MM.1S (cell line): ENCODE measurements around the gene FXYD3.

Experiments used
- DNase-seq: peaks from one replicate; pipeline ENCODE4 v3.0.0-alpha.2; 2015
- H2AFZ ChIP-seq: fragments of 300-600 bp; sonication (generic); 2 replicates; pipeline ENCODE4 v1.6.0; 2016; ENCODE audit warnings: antibody characterized with exemption, low read length
- H3F3A ChIP-seq: fragments of 300-600 bp; sonication (generic); 2 replicates; pipeline ENCODE4 v1.6.1; 2016; ENCODE audit warnings: mild to moderate bottlenecking, antibody characterized with exemption, low read length, moderate library complexity, mixed read lengths; ENCODE audit not compliant: insufficient read depth
- H3K27ac ChIP-seq: fragments of 300-600 bp; sonication (generic); 2 replicates; pipeline ENCODE4 v1.5.1; 2016; ENCODE audit warnings: mild to moderate bottlenecking, low read length
- H3K27me3 ChIP-seq: fragments of 300-600 bp; sonication (generic); replicated peaks from 2 replicates; pipeline ENCODE4 v1.6.0; 2016; ENCODE audit warnings: low read length; ENCODE audit not compliant: insufficient read depth
- H3K36me3 ChIP-seq: fragments of 300-600 bp; sonication (generic); replicated peaks from 2 replicates; pipeline ENCODE4 v1.6.1; 2016; ENCODE audit warnings: mild to moderate bottlenecking, low read length, mixed read lengths; ENCODE audit not compliant: insufficient read depth
- H3K4me1 ChIP-seq: fragments of 300-600 bp; sonication (generic); 2 replicates; pipeline ENCODE4 v1.6.1; 2016; ENCODE audit warnings: low read length, mixed read lengths
- H3K4me2 ChIP-seq: fragments of 300-600 bp; sonication (generic); 2 replicates; pipeline ENCODE4 v1.6.0; 2016; ENCODE audit warnings: low read depth, low read length
- H3K4me3 ChIP-seq: fragments of 300-600 bp; sonication (generic); 2 replicates; pipeline ENCODE4 v1.5.1; 2016; ENCODE audit warnings: low read length, mixed read lengths
- H3K79me2 ChIP-seq: fragments of 300-600 bp; sonication (generic); 2 replicates; pipeline ENCODE4 v1.6.1; 2016; ENCODE audit warnings: mixed run types, low read length, mixed read lengths
- H3K9ac ChIP-seq: fragments of 300-600 bp; sonication (generic); 2 replicates; pipeline ENCODE4 v1.6.1; 2016; ENCODE audit warnings: low read length, mixed read lengths
- H3K9me2 ChIP-seq: fragments of 300-600 bp; sonication (generic); replicated peaks from 2 replicates; pipeline ENCODE4 v1.6.1; 2016; ENCODE audit warnings: mild to moderate bottlenecking, low read length, mixed read lengths; ENCODE audit not compliant: insufficient read depth
- H3K9me3 ChIP-seq: fragments of 300-600 bp; sonication (generic); replicated peaks from 2 replicates; pipeline ENCODE4 v1.6.1; 2016; ENCODE audit warnings: mild to moderate bottlenecking, low read length, mixed read lengths; ENCODE audit not compliant: insufficient read depth
- H4K20me1 ChIP-seq: fragments of 300-600 bp; sonication (generic); 2 replicates; pipeline ENCODE4 v1.6.1; 2016; ENCODE audit warnings: mild to moderate bottlenecking, low read length, moderate library complexity, mixed read lengths; ENCODE audit not compliant: insufficient read depth
- CTCF ChIP-seq: fragments of 300-600 bp; sonication (generic); IDR thresholded peaks from 2 replicates; pipeline ENCODE4 v1.5.1; 2016; ENCODE audit warnings: antibody characterized with exemption, low read length, mixed read lengths
- EZH2 ChIP-seq: fragments of 300-600 bp; sonication (generic); optimal IDR thresholded peaks from 2 replicates; pipeline ENCODE3; 2017; ENCODE audit warnings: low read depth, mild to moderate bottlenecking, antibody characterized with exemption, low read length, mixed read lengths
- EZH2phosphoT487 ChIP-seq: fragments of 300-600 bp; sonication (generic); IDR thresholded peaks from 2 replicates; pipeline ENCODE4 v1.6.1; 2018; ENCODE audit warnings: antibody characterized with exemption, low read length

Gene FXYD3

GRCh38 chr19:35134601-35135242, 19.1 kb downstream of the FXYD3 start, which contains the start of gene LGI4:
LGI4 (minus strand) TSS chr19:35135059; CDS start chr19:35134680, 379 bp downstream.
- no peak within 1 kb of the TSS for H2AFZ ChIP-seq
- no peaks in the 10 kb centered on the region for H3K36me3 ChIP-seq
- H3K27me3 ChIP-seq, result peaks cover 64% of the 10 kb centered on the region
- H3K9me3 ChIP-seq, result no peaks in the 10 kb centered on the region
- no peak for DNase-seq
- 0 out of 2 replicates have a peak, but pooled peaks cover 8% of the 10 kb centered on the region for H3K4me1 ChIP-seq
- no peak within 1 kb of the TSS for H3K9ac ChIP-seq
- TF ChIP-seq CTCF (no peak), EZH2phosphoT487 (no peak), EZH2 (no peak)
- H3K9me2 ChIP-seq, result no peaks in the 10 kb centered on the region
- no peaks in the 10 kb centered on the region for H3F3A ChIP-seq
- no peak within 1 kb of the TSS for H3K27ac ChIP-seq
- H3K4me2 ChIP-seq, result peak within 1 kb of the TSS; percentile 26
- H4K20me1 ChIP-seq, result no peaks in the 10 kb centered on the region
- H3K4me3 ChIP-seq, result no peak within 1 kb of the TSS; the same call in 1 of the 2 replicates
- no peaks in the 10 kb centered on the region for H3K79me2 ChIP-seq

GRCh38 chr19:35135389-35135909, 19.8 kb downstream of the FXYD3 start:
- Histone ChIP-seq H4K20me1 (no peaks in the 10 kb centered on the region), H3K9me2 (no peaks in the 10 kb centered on the region), H3K36me3 (no peaks in the 10 kb centered on the region), H3K79me2 (no peaks in the 10 kb centered on the region), H3K4me1 (0 out of 2 replicates have a peak, but pooled peaks cover 8% of the 10 kb centered on the region), H3F3A (no peaks in the 10 kb centered on the region), H3K27ac (no peak overlapping the region), H3K27me3 (peaks cover 62% of the 10 kb centered on the region), H2AFZ (no peak overlapping the region), H3K4me2 (peak overlapping the region; percentile 26), H3K9ac (no peak overlapping the region), H3K9me3 (no peaks in the 10 kb centered on the region), H3K4me3 (no peak overlapping the region)
- DNase-seq, result peak; percentile 64
- TF ChIP-seq EZH2 (no peak), EZH2phosphoT487 (no peak), CTCF (peak; percentile 87)

- Histone ChIP-seq H3K9me3 (no peaks in the 10 kb centered on the region), H3K27me3 (peaks cover 54% of the 10 kb centered on the region), H3K4me2 (no peak overlapping the region), H3K9me2 (no peaks in the 10 kb centered on the region), H3K79me2 (no peaks in the 10 kb centered on the region), H3K4me1 (0 out of 2 replicates have a peak, but pooled peaks cover 8% of the 10 kb centered on the region), H3K9ac (no peak overlapping the region), H2AFZ (no peak overlapping the region), H3F3A (no peaks in the 10 kb centered on the region), H3K4me3 (no peak overlapping the region), H3K36me3 (no peaks in the 10 kb centered on the region), H4K20me1 (no peaks in the 10 kb centered on the region), H3K27ac (no peak overlapping the region)
- DNase-seq, result no peak
- no peak for TF ChIP-seq CTCF
- TF ChIP-seq EZH2, result no peak
- TF ChIP-seq EZH2phosphoT487, result no peak
Observed at GRCh38 chr19:35136231-35136630, 20.6 kb downstream of the FXYD3 start.
